Erythroblast (primary cell): Measurements from ENCODE around the gene LCA5L.

Experiments used
- GATA1 ChIP-seq: IDR thresholded peaks from 2 replicates; pipeline ENCODE4 v1.6.1; 2011; ENCODE audit warnings: low read depth, mild to moderate bottlenecking, control low read depth, low read length, moderate library complexity
- POLR2A ChIP-seq: IDR thresholded peaks from 2 replicates; pipeline ENCODE4 v1.6.1; 2011; ENCODE audit warnings: mild to moderate bottlenecking, low read length

DNA sequence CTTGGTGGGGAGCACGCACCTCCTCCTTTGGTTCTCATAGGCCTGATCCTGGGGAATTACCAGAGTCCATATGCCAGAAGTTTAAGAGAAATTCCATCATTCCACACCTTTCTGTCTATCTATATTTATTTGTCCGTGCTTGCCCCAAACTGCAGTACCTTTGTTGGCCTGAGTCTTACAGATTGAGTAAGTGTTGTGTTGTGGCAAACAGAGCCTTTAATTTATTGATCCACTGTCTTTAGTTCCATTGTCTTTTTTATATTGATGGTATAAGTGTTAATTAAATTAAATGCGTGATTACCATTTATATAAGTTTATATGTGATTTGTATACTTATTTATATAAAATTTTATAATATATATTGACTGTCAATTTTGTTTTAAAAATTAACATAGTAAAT, 11.1 kb upstream of the LCA5L start:
- TF ChIP-seq POLR2A (no peak), GATA1 (no peak)
